Mesodermal cell (in vitro differentiated cells): ENCODE data around the gene TSEN34. TPM values are rescaled to one million over a fixed set of nuclear protein-coding genes. Genes with fewer than 3 reads are reported as not detected.
A peak's percentile ranks its signal among the peaks of the same experiment; 100 is the strongest.

Source experiments
- H3K27ac ChIP-seq: 2 replicates; pipeline ENCODE4 v1.7.0; 2013; ENCODE audit warnings: mild to moderate bottlenecking, low read depth, low read length, moderate library complexity; ENCODE audit not compliant: severe bottlenecking
- H3K36me3 ChIP-seq: 2 replicates; pipeline ENCODE4 v1.7.1; 2013; ENCODE audit warnings: mild to moderate bottlenecking, low read length, moderate library complexity; ENCODE audit not compliant: control insufficient read depth, insufficient read depth
- H3K4me1 ChIP-seq: one replicate; pipeline ENCODE4 v1.7.1; 2013; ENCODE audit warnings: mild to moderate bottlenecking, low read length; ENCODE audit not compliant: insufficient read depth, control insufficient read depth, poor library complexity, severe bottlenecking
- H3K4me3 ChIP-seq: 2 replicates; pipeline ENCODE4 v1.7.0; 2013; ENCODE audit warnings: low read length, control low read depth, mild to moderate bottlenecking; ENCODE audit not compliant: insufficient read depth, poor library complexity, severe bottlenecking; ENCODE audit errors: extremely low read depth
- H3K9me3 ChIP-seq: 2 replicates; pipeline ENCODE4 v1.7.1; 2013; ENCODE audit warnings: mild to moderate bottlenecking, low read length, moderate library complexity; ENCODE audit not compliant: control insufficient read depth
- WGBS, 2 experiments: methylation state at CpG; one replicate each; pipeline ENCODE4 v1.1.5; 2013; ENCODE audit warnings: missing lambda C conversion rate in 2 of 2; ENCODE audit not compliant: insufficient coverage in 2 of 2; 5-methylcytosine and 5-hydroxymethylcytosine counted together
- polyA plus RNA-seq, 2 experiments: library from polyadenylated mRNA; stranded (reverse); fragments of 50-300 nt; gene quantifications; one replicate each; pipeline ENCODE4 v1.2.3, GENCODE V29; 2013

Gene TSEN34
- polyA plus RNA-seq (2013, experiment 1 of 2): 54.2 TPM
- polyA plus RNA-seq (2013, experiment 2 of 2): 41.3 TPM

DNA sequence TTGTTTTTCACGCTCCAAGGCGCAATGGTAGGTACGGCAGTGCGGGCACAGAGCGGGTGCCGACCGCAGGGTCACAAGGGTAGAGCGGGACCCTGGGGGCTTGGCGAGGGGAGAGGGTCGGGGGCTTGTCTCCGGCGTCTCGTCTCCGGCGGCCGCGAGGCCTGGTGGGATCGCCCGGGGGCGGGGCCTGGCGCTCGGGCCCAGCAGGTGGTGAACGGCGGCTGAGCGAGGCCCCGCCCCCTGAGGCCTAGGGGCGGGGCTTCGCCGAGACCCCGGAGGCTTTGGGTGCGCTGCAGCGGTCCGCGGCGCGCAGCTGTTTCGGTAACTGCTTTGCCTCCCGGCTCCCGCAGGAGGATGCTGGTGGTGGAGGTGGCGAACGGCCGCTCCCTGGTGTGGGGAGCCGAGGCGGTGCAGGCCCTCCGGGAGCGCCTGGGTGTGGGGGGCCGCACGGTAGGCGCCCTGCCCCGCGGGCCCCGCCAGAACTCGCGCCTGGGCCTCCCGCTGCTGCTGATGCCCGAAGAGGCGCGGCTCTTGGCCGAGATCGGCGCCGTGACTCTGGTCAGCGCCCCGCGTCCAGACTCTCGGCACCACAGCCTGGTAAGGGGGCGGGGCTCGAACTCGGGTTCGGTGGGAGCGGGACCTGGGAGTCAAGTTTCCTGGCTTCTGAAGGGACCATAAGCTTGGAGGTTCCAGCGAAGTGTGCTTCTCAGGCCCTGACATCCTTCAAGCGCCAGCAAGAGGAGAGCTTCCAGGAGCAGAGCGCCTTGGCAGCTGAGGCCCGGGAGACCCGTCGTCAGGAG, at the start of gene TSEN34:
TSS of gene TSEN34 (plus strand) at position 298 of the 800 bp plus-strand sequence. CDS start at position 355, 57 bp downstream.
- Histone ChIP-seq H3K4me1 (peaks cover 17% of the 10 kb centered on the region), H3K4me3 (peak within 1 kb of the TSS; percentile 70), H3K9me3 (no peaks in the 10 kb centered on the region), H3K36me3 (peaks cover 55% of the 10 kb centered on the region), H3K27ac (peak within 1 kb of the TSS; percentile 99)
- 0 to 1% methylated on average over 44 to 58 of the region's 77 CpGs for WGBS, 2 experiments

DNA sequence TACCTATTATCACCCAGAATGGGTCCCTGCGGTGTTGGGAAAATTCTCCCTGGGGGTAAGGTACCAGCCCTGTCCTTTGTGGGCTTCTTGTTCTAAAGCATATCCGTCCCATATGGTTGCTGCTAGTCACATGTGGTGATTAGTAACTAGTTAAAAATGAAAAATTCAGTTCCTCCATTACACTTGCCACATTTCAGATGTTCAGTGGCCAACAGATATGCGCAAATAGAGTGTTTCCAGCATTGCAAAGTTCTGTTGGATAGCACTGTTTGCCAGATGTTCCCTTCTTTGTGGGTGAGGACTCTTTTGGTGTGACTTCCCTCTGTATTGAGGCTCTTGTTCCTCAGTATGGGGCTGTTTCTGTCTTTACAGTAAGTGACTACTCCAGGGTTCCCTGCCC, 49.8 kb upstream of the TSEN34 start:
- Histone ChIP-seq H3K4me3 (no peak overlapping the region), H3K36me3 (peaks cover 73% of the 10 kb centered on the region), H3K9me3 (no peaks in the 10 kb centered on the region), H3K4me1 (peaks cover 21% of the 10 kb centered on the region), H3K27ac (no peak overlapping the region)
- WGBS, 2 experiments: 100% methylated on average over 1 of the region's 3 CpGs; no CpG with 5 or more reads in 1 of the 2 experiments

- 96% methylated on average over 4 of the region's 7 CpGs; no CpG with 5 or more reads in 1 of the 2 experiments for WGBS, 2 experiments
- no peak overlapping the region for H3K27ac ChIP-seq
- H3K9me3 ChIP-seq: no peaks in the 10 kb centered on the region
- H3K4me1 ChIP-seq: peaks cover 21% of the 10 kb centered on the region
- H3K4me3 ChIP-seq: no peak overlapping the region
- peaks cover 82% of the 10 kb centered on the region for H3K36me3 ChIP-seq
These were observed 48.8 kb upstream of the TSEN34 start for GRCh38 chr19:54142166-54142780.

- H3K4me1 ChIP-seq: peaks cover 10% of the 10 kb centered on the region
- H3K4me3 ChIP-seq: no peak overlapping the region
- H3K36me3 ChIP-seq: peaks cover 100% of the 10 kb centered on the region
- H3K9me3 ChIP-seq: no peaks in the 10 kb centered on the region
- H3K27ac ChIP-seq: no peak overlapping the region
- WGBS, 2 experiments: 97 to 98% methylated on average over 24 to 25 of the region's 28 CpGs
These were observed 45.5 kb upstream of the TSEN34 start for GRCh38 chr19:54145541-54146158.

- H3K4me1 ChIP-seq: no peaks in the 10 kb centered on the region
- 92 to 100% methylated on average over 2 of the region's 3 CpGs for WGBS, 2 experiments
- H3K9me3 ChIP-seq: no peaks in the 10 kb centered on the region
- no peak overlapping the region for H3K4me3 ChIP-seq
- peaks cover 100% of the 10 kb centered on the region for H3K36me3 ChIP-seq
- no peak overlapping the region for H3K27ac ChIP-seq
These were observed 43.4 kb upstream of the TSEN34 start for GRCh38 chr19:54147676-54148075.

DNA sequence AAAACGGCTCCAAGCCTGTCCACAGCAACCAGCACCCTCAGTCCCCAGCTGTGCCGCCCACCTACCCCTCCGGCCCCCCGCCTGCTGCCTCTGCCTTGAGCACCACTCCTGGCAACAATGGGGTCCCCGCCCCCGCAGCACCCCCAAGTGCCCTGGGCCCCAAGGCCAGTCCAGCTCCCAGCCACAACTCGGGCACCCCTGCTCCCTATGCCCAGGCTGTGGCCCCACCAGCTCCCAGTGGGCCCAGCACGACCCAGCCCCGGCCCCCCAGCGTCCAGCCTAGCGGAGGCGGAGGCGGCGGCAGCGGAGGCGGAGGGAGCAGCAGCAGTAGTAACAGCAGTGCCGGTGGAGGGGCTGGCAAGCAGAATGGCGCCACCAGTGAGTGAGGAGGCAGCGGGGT, 43.0 kb upstream of the TSEN34 start:
- no peak overlapping the region for H3K4me3 ChIP-seq
- no peaks in the 10 kb centered on the region for H3K9me3 ChIP-seq
- WGBS, 2 experiments: 94 to 98% methylated on average over 12 to 13 of the region's 19 CpGs
- peaks cover 100% of the 10 kb centered on the region for H3K36me3 ChIP-seq
- no peak overlapping the region for H3K27ac ChIP-seq
- peaks cover 2% of the 10 kb centered on the region for H3K4me1 ChIP-seq

GRCh38 chr19:54149021-54149812, 41.9 kb upstream of the TSEN34 start:
- no peak overlapping the region for H3K27ac ChIP-seq
- 89 to 91% methylated on average over 10 to 12 of the region's 12 CpGs for WGBS, 2 experiments
- H3K4me3 ChIP-seq: no peak overlapping the region
- H3K9me3 ChIP-seq: no peaks in the 10 kb centered on the region
- peaks cover 100% of the 10 kb centered on the region for H3K36me3 ChIP-seq
- H3K4me1 ChIP-seq: peaks cover 4% of the 10 kb centered on the region

GRCh38 chr19:54151362-54152035, 39.6 kb upstream of the TSEN34 start:
- Histone ChIP-seq H3K4me1 (peaks cover 4% of the 10 kb centered on the region), H3K9me3 (no peaks in the 10 kb centered on the region), H3K36me3 (peaks cover 100% of the 10 kb centered on the region), H3K27ac (no peak overlapping the region), H3K4me3 (no peak overlapping the region)
- WGBS, 2 experiments: 94 to 98% methylated on average over 20 to 23 of the region's 23 CpGs

- H3K4me1 ChIP-seq: peaks cover 4% of the 10 kb centered on the region
- no peak overlapping the region for H3K4me3 ChIP-seq
- WGBS, 2 experiments: 98 to 100% methylated on average over 9 to 10 of the region's 12 CpGs
- no peaks in the 10 kb centered on the region for H3K9me3 ChIP-seq
- H3K36me3 ChIP-seq: peaks cover 99% of the 10 kb centered on the region
- H3K27ac ChIP-seq: no peak overlapping the region
These were observed 38.8 kb upstream of the TSEN34 start for GRCh38 chr19:54152267-54152666.
